ENCODE measurements around the gene ASTN2.

ASTN2 gene

GRCh38 chr9:117284414-117284813 lies 130.4 kb downstream of the ASTN2 start:
- H4K20me1 ChIP-seq (ENCODE audit: control insufficient read depth, insufficient read depth, low read depth, low read length): no peaks in the 10 kb centered on the region
- TF ChIP-seq EZH2phosphoT487 (IDR thresholded peaks at IDR 0.05; ENCODE audit: borderline replicate concordance, low read length): no peak
- TF ChIP-seq CTCF (IDR thresholded peaks at IDR 0.05; ENCODE audit: low read depth, low read length, poor library complexity, severe bottlenecking): no peak
- no peaks in the 10 kb centered on the region for H3K9me3 ChIP-seq (ENCODE audit: control insufficient read depth, insufficient read depth, low read length)
- peaks cover 99% of the 10 kb centered on the region for H3K4me1 ChIP-seq (ENCODE audit: control insufficient read depth, low read length)
- H3K36me3 ChIP-seq (ENCODE audit: control insufficient read depth, low read length): peaks cover 55% of the 10 kb centered on the region
- peaks cover 31% of the 10 kb centered on the region for H3K79me2 ChIP-seq (ENCODE audit: control insufficient read depth, low read length)
- H3K27ac ChIP-seq (ENCODE audit: low read depth, low read length): peak overlapping the region; percentile 97
- no peaks in the 10 kb centered on the region for H3K9me2 ChIP-seq (replicated peaks; ENCODE audit: control insufficient read depth, low read length)
- H3F3A ChIP-seq (ENCODE audit: control insufficient read depth, insufficient read depth): peaks cover 37% of the 10 kb centered on the region
- H3K4me2 ChIP-seq (ENCODE audit: low read length): peak overlapping the region; percentile 75
- H3K27me3 ChIP-seq (ENCODE audit: control insufficient read depth, low read length): no peaks in the 10 kb centered on the region
- H3K4me3 ChIP-seq (ENCODE audit: low read length): peak overlapping the region; percentile 62; the same call in 1 of the 2 replicates

DNA sequence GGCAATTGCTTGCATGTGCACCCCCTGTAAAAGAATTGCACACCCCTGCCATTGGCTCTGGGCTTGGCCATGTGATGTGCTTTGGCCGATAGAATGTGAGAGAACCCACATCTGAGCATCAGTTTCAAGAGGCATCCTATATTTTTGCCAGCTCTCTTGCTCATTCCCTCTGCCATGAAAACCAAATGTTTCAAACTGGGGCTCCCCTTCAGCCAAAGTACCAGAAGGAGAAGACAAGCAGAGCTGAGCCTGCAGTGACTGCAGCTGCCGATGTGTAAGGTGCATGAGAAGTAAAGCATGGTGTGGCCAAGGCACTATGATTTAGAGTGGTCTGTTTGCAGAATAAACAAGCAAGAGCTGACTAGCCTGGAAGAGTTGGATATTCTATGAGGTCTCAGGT lies 132.3 kb downstream of the ASTN2 start:
- Histone ChIP-seq H3K9me2 (replicated peaks; ENCODE audit: control insufficient read depth, low read length) (no peaks in the 10 kb centered on the region), H3K4me2 (ENCODE audit: low read length) (peak overlapping the region; percentile 36), H3K27me3 (ENCODE audit: control insufficient read depth, low read length) (no peaks in the 10 kb centered on the region), H3K79me2 (ENCODE audit: control insufficient read depth, low read length) (peaks cover 24% of the 10 kb centered on the region), H3F3A (ENCODE audit: control insufficient read depth, insufficient read depth) (peaks cover 19% of the 10 kb centered on the region), H4K20me1 (ENCODE audit: control insufficient read depth, insufficient read depth, low read depth, low read length) (no peaks in the 10 kb centered on the region), H3K4me1 (ENCODE audit: control insufficient read depth, low read length) (peaks cover 83% of the 10 kb centered on the region), H3K4me3 (ENCODE audit: low read length) (peak overlapping the region; percentile 26; the same call in 1 of the 2 replicates), H3K36me3 (ENCODE audit: control insufficient read depth, low read length) (peaks cover 46% of the 10 kb centered on the region), H3K9me3 (ENCODE audit: control insufficient read depth, insufficient read depth, low read length) (no peaks in the 10 kb centered on the region), H3K27ac (ENCODE audit: low read depth, low read length) (peak overlapping the region; percentile 22)
- TF ChIP-seq CTCF (IDR thresholded peaks at IDR 0.05; ENCODE audit: low read depth, low read length, poor library complexity, severe bottlenecking) (no peak), EZH2phosphoT487 (IDR thresholded peaks at IDR 0.05; ENCODE audit: borderline replicate concordance, low read length) (no peak)

DNA sequence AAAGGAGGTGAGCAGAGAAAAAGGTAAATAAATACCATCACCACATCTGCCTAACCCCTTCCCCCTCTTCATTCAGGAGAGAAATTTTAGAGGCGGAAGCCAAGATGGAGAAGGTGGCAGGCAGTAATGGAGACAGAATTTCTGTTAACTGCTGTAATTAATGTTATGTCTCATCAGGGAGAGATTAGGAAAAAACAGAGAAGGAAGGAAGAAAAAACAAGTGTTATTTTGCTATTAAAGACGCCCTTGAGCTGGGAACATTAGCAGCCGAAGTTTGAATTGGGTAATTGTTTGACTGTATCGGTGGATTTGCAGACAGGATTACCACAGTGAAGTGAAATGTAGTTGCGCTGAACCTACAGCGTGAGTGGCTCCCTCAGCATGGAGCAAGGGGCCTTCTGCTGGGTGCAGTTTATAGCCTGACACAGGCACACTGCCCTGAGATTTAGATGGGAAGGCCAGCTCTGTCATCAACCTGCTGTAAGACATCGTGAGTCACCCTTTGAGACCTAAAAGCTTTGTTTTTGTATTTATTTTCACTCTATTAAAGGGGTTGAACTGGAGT lies 136.3 kb downstream of the ASTN2 start:
- Histone ChIP-seq H3K4me3 (ENCODE audit: low read length) (no peak overlapping the region), H3K36me3 (ENCODE audit: control insufficient read depth, low read length) (peaks cover 38% of the 10 kb centered on the region), H3K27me3 (ENCODE audit: control insufficient read depth, low read length) (no peaks in the 10 kb centered on the region), H3K4me2 (ENCODE audit: low read length) (no peak overlapping the region), H3F3A (ENCODE audit: control insufficient read depth, insufficient read depth) (no peaks in the 10 kb centered on the region), H3K4me1 (ENCODE audit: control insufficient read depth, low read length) (peaks cover 49% of the 10 kb centered on the region), H3K9me3 (ENCODE audit: control insufficient read depth, insufficient read depth, low read length) (peaks cover 6% of the 10 kb centered on the region; the same call in 1 of the 2 replicates), H3K9me2 (replicated peaks; ENCODE audit: control insufficient read depth, low read length) (no peaks in the 10 kb centered on the region), H4K20me1 (ENCODE audit: control insufficient read depth, insufficient read depth, low read depth, low read length) (no peaks in the 10 kb centered on the region), H3K79me2 (ENCODE audit: control insufficient read depth, low read length) (peaks cover 11% of the 10 kb centered on the region), H3K27ac (ENCODE audit: low read depth, low read length) (no peak overlapping the region)
- TF ChIP-seq CTCF (IDR thresholded peaks at IDR 0.05; ENCODE audit: low read depth, low read length, poor library complexity, severe bottlenecking): no peak
- no peak for TF ChIP-seq EZH2phosphoT487 (IDR thresholded peaks at IDR 0.05; ENCODE audit: borderline replicate concordance, low read length)

Data from DOHH2 (cell line).